A549 treated with DMSO at 1 μM for 4 hours (cell line): ENCODE results near the gene ULK1. TPM values are rescaled to one million over a fixed set of nuclear protein-coding genes. Genes with fewer than 3 reads are reported as not detected.

Experiments
- total RNA-seq: library from RNA; stranded (reverse); fragments of 200-300 nt; extraction: Qiagen RNA extraction; gene quantifications from 5 replicates; pipeline ENCODE4 v1.2.3, GENCODE V29; 2022; ENCODE audit warnings: low read depth

ULK1 gene
- 35.1 to 55.6 TPM (median 46.5 TPM) in 5 replicates for total RNA-seq

DNA sequence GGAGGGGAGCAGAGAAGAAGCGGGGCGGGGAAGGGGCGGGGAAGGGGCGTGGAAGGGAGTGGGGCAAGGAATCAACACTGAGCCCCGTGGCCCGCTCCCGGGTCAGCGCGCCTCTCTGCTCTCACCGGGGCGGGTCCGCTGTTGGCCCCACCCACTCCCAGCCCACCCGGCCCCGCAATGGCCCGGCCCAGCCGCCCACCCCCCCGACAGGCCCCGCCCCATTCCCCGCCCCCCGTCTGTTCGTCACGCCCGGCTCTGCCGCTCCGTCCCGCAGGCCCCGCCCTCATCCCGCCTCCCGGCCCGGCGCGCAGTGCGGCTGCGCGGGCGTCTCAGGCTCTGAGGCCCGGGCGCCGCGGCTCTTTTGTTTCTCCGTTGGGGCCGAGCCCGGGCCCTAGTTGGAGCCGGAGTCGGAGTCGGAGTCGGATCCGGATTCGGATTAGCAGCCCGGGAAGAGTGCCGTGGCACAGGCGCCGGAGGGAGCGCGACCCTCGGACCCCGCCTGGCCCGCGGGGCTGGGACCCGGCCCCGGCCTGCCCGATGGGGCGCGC is at the start of gene ULK1:
ULK1 (plus strand) TSS at position 310 of the 548 bp plus-strand sequence. CDS start 380 bp downstream, outside the sequence.

DNA sequence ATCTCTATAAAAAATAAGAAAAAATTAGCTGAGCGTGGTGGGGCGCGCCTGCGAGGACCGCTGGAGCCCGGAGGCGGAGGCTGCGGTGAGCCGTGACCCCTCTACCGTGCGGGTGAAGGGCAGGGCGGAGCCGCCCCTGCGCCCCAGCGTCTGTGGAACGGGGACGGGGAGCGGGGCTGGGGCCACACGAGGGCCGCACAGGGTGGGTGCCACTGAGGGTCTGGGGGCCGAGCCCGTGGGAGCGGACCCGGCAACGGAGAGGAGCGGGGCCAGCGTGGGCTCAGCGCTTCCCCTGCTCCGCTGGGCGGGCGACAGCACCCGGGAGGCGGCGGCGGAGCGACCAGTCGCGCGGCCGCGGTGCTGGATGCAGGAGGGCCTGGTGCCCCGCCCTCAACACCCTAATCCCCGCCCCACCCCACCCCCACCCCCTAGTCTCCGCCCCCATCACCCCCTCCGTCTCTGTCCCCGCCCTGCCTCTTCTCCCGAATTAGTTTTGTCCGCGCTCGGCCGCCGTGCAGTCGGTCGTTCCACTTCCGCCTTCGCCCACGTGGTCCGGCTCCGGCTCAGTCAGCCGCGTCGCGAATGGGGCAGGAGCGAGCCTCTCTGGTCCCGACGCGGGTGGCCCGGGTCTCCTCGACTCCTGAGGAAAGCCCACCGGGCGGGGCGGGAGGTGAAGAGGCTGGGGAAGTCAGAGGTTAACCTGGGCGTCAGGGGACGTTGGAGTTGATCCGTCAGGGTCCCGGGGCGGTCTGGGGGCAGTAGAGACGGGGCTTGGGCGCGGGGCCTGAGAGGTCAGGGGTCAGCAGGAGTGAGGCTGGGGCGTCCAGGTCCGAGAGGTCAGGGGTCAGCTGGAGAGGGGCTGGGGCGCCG is 34.5 kb downstream of the ULK1 start, which contains the start of gene PUS1:
PUS1 (plus strand) TSS at position 566 of the 870 bp plus-strand sequence. CDS start 447 bp downstream, outside the sequence.

DNA sequence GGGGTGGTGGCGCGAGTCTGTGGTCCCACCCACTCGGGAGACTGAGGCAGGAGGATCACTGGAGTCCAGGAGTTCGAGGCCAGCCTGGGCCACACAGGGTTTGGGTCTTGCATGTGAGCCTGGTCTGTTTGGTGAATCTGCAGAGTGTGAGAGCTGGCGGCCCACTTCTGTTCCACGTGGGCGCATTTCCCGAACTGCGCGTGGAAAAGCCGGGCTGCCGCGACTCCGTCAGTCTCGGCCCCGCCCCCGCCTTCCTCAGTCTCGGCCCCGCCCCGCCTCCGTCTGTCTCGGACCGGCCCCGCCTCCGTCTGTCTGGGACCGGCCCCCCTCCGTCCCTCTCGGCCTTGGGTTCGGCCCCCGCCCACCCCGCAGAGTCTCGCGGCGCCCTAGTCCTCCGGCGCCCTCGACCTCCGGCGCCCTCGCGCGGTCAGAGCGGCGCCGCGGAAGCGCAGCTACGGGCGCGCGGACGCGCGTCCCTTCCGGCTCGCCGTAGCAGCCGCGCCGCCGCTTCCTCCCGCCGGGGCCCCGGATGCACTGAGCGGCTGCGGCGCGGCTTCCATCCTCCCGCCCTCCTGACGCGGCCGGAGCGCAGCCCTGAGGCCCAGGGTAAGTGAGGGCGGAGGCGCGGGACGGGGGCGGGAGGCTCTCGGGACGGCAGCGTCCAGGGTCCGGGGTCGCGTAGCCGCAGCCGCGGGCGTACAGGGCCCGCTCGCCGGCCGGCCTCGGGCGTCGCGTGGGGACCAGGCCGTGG is 55.2 kb downstream of the ULK1 start, which contains the start of gene EP400:
EP400 (plus strand) TSS at position 512 of the 751 bp plus-strand sequence. CDS start 10,678 bp downstream, outside the sequence.

Other genes starting within 250 kb of the ULK1 start
- 26.2 to 30.8 TPM (median 28.0 TPM) in 5 replicates for gene SFSWAP, start 183.5 kb upstream of the ULK1 start, total RNA-seq
- gene MMP17, start 66.2 kb upstream of the ULK1 start, total RNA-seq: 10.6 to 15.8 TPM (median 12.6 TPM) in 5 replicates
- gene PUS1, start 34.7 kb downstream of the ULK1 start, total RNA-seq: 61.8 to 93.2 TPM (median 79.0 TPM) in 5 replicates
- gene EP400, start 55.3 kb downstream of the ULK1 start, total RNA-seq: 20.5 to 29.6 TPM (median 27.2 TPM) in 5 replicates
- 20.8 to 30.8 TPM (median 28.9 TPM) in 5 replicates for gene DDX51, start 249.7 kb downstream of the ULK1 start, total RNA-seq
- gene NOC4L, start 249.8 kb downstream of the ULK1 start, total RNA-seq: 39.6 to 62.8 TPM (median 52.0 TPM) in 5 replicates